ENCODE results near the gene CENPH. TPM values are rescaled to one million over a fixed set of nuclear protein-coding genes. Genes with fewer than 3 reads are reported as not detected.

The CENPH gene
- total RNA-seq, 1 experiment from 2014 or later: 79.0 TPM

DNA sequence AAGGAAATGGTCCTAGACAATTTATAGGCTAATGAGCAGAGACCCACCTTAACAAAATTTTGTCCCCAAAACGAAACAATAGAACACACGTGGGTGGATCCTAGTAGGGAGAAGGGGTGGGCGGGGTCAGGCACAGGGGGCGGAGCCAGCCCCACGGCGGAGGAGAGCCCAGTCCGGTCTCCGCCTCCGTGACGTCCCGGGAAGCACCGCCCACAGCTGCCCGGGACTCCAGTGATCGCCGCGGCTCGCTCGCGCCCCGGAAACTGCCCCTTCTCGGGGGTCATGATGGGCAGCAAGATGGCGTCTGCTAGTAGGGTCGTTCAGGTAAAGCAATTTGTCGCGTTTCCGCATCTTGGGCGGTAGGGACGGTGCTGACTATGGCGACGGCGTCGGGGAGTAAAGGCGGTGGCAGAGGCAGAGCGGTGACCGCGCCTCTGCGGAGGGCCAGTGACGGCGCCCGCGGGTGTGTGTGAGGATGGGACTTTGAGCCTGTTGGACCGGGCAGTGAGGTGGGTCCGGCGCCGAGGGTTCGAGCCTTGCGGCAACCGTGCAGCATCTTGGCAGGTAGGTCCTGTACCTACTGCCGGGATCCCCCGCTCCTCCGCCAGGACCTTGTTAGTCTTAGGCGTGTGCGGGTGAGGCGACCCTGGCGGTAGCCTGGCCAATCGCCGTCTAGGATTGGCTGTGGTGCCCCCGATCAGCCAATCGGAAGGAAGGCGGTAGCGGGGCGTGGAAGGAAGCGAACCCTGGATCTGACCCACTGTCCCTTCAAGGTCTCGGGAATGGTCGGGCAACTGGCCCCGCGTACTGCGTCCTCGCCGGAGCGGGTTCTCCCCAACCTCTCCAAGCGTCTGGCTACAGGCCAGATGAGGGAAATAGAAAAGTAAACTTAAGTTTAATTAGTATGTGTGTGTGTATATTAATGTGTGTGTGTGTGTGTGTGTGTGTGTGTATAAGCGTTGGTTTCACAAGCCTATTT, 28.5 kb downstream of the CENPH start (continued):
- TF ChIP-seq, protein P1, sequence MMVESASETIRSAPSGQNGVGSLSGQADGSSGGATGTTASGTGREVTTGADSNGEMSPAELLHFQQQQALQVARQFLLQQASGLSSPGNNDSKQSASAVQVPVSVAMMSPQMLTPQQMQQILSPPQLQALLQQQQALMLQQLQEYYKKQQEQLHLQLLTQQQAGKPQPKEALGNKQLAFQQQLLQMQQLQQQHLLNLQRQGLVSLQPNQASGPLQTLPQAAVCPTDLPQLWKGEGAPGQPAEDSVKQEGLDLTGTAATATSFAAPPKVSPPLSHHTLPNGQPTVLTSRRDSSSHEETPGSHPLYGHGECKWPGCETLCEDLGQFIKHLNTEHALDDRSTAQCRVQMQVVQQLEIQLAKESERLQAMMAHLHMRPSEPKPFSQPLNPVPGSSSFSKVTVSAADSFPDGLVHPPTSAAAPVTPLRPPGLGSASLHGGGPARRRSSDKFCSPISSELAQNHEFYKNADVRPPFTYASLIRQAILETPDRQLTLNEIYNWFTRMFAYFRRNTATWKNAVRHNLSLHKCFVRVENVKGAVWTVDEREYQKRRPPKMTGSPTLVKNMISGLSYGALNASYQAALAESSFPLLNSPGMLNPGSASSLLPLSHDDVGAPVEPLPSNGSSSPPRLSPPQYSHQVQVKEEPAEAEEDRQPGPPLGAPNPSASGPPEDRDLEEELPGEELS (CRISPR knock-in tag; IDR thresholded peaks at IDR 0.05): 0 out of 2 replicates have a peak, but pooled peaks have one; percentile 58
- peak; percentile 72; the same call in 1 of the 2 replicates for TF ChIP-seq ETV6 (CRISPR knock-in tag; IDR thresholded peaks at IDR 0.05)
- peak; percentile 39; the same call in 1 of the 2 replicates for TF ChIP-seq SMAD3 (CRISPR knock-in tag; IDR thresholded peaks at IDR 0.05; ENCODE audit: borderline replicate concordance)
- no peak for TF ChIP-seq ZNF671 (CRISPR knock-in tag; IDR thresholded peaks at IDR 0.05)
- TF ChIP-seq NFYB (CRISPR knock-in tag; conservative IDR thresholded peaks at IDR 0.05; ENCODE audit: low read depth): peak; percentile 79
- TF ChIP-seq SOX15 (CRISPR knock-in tag; IDR thresholded peaks at IDR 0.05): no peak
- TF ChIP-seq, protein P2, sequence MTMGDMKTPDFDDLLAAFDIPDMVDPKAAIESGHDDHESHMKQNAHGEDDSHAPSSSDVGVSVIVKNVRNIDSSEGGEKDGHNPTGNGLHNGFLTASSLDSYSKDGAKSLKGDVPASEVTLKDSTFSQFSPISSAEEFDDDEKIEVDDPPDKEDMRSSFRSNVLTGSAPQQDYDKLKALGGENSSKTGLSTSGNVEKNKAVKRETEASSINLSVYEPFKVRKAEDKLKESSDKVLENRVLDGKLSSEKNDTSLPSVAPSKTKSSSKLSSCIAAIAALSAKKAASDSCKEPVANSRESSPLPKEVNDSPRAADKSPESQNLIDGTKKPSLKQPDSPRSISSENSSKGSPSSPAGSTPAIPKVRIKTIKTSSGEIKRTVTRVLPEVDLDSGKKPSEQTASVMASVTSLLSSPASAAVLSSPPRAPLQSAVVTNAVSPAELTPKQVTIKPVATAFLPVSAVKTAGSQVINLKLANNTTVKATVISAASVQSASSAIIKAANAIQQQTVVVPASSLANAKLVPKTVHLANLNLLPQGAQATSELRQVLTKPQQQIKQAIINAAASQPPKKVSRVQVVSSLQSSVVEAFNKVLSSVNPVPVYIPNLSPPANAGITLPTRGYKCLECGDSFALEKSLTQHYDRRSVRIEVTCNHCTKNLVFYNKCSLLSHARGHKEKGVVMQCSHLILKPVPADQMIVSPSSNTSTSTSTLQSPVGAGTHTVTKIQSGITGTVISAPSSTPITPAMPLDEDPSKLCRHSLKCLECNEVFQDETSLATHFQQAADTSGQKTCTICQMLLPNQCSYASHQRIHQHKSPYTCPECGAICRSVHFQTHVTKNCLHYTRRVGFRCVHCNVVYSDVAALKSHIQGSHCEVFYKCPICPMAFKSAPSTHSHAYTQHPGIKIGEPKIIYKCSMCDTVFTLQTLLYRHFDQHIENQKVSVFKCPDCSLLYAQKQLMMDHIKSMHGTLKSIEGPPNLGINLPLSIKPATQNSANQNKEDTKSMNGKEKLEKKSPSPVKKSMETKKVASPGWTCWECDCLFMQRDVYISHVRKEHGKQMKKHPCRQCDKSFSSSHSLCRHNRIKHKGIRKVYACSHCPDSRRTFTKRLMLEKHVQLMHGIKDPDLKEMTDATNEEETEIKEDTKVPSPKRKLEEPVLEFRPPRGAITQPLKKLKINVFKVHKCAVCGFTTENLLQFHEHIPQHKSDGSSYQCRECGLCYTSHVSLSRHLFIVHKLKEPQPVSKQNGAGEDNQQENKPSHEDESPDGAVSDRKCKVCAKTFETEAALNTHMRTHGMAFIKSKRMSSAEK (CRISPR knock-in tag; IDR thresholded peaks at IDR 0.05; ENCODE audit: borderline replicate concordance): no peak
- TF ChIP-seq, protein P3, sequence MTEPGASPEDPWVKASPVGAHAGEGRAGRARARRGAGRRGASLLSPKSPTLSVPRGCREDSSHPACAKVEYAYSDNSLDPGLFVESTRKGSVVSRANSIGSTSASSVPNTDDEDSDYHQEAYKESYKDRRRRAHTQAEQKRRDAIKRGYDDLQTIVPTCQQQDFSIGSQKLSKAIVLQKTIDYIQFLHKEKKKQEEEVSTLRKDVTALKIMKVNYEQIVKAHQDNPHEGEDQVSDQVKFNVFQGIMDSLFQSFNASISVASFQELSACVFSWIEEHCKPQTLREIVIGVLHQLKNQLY (CRISPR knock-in tag; IDR thresholded peaks at IDR 0.05): peak; percentile 84; the same call in 1 of the 2 replicates
- TF ChIP-seq, protein P4, sequence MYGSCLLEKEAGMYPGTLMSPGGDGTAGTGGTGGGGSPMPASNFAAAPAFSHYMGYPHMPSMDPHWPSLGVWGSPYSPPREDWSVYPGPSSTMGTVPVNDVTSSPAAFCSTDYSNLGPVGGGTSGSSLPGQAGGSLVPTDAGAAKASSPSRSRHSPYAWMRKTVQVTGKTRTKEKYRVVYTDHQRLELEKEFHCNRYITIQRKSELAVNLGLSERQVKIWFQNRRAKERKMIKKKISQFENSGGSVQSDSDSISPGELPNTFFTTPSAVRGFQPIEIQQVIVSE (CRISPR knock-in tag; IDR thresholded peaks at IDR 0.05; ENCODE audit: borderline replicate concordance): no peak
- TF ChIP-seq NR1H2 (CRISPR knock-in tag; IDR thresholded peaks at IDR 0.05): no peak
- TF ChIP-seq SP1 (CRISPR knock-in tag; conservative IDR thresholded peaks at IDR 0.05): peak; percentile 70
- no peak for TF ChIP-seq CBFB (CRISPR knock-in tag; IDR thresholded peaks at IDR 0.05; ENCODE audit: low read depth)
- no peak for TF ChIP-seq MXD4 (CRISPR knock-in tag; IDR thresholded peaks at IDR 0.05; ENCODE audit: borderline replicate concordance)
- TF ChIP-seq, protein P5, sequence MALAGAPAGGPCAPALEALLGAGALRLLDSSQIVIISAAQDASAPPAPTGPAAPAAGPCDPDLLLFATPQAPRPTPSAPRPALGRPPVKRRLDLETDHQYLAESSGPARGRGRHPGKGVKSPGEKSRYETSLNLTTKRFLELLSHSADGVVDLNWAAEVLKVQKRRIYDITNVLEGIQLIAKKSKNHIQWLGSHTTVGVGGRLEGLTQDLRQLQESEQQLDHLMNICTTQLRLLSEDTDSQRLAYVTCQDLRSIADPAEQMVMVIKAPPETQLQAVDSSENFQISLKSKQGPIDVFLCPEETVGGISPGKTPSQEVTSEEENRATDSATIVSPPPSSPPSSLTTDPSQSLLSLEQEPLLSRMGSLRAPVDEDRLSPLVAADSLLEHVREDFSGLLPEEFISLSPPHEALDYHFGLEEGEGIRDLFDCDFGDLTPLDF (CRISPR knock-in tag; IDR thresholded peaks at IDR 0.05): no peak
- TF ChIP-seq PRRX2 (CRISPR knock-in tag; IDR thresholded peaks at IDR 0.05): no peak
- TF ChIP-seq TEAD1 (CRISPR knock-in tag; IDR thresholded peaks at IDR 0.05): peak; percentile 56; the same call in 1 of the 2 replicates
- TF ChIP-seq, protein P6, sequence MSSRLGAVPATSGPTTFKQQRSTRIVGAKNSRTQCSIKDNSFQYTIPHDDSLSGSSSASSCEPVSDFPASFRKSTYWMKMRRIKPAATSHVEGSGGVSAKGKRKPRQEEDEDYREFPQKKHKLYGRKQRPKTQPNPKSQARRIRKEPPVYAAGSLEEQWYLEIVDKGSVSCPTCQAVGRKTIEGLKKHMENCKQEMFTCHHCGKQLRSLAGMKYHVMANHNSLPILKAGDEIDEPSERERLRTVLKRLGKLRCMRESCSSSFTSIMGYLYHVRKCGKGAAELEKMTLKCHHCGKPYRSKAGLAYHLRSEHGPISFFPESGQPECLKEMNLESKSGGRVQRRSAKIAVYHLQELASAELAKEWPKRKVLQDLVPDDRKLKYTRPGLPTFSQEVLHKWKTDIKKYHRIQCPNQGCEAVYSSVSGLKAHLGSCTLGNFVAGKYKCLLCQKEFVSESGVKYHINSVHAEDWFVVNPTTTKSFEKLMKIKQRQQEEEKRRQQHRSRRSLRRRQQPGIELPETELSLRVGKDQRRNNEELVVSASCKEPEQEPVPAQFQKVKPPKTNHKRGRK (CRISPR knock-in tag; IDR thresholded peaks at IDR 0.05; ENCODE audit: borderline replicate concordance): no peak
- no peak for TF ChIP-seq KAT7 (CRISPR knock-in tag; IDR thresholded peaks at IDR 0.05; ENCODE audit: borderline replicate concordance)
- no peak for TF ChIP-seq GRHL2 (CRISPR knock-in tag; IDR thresholded peaks at IDR 0.05; ENCODE audit: insufficient replicate concordance, severe bottlenecking)
- TF ChIP-seq JUN (CRISPR knock-in tag; IDR thresholded peaks at IDR 0.05): no peak; the same call in 1 of the 2 replicates
- TF ChIP-seq, protein P7, sequence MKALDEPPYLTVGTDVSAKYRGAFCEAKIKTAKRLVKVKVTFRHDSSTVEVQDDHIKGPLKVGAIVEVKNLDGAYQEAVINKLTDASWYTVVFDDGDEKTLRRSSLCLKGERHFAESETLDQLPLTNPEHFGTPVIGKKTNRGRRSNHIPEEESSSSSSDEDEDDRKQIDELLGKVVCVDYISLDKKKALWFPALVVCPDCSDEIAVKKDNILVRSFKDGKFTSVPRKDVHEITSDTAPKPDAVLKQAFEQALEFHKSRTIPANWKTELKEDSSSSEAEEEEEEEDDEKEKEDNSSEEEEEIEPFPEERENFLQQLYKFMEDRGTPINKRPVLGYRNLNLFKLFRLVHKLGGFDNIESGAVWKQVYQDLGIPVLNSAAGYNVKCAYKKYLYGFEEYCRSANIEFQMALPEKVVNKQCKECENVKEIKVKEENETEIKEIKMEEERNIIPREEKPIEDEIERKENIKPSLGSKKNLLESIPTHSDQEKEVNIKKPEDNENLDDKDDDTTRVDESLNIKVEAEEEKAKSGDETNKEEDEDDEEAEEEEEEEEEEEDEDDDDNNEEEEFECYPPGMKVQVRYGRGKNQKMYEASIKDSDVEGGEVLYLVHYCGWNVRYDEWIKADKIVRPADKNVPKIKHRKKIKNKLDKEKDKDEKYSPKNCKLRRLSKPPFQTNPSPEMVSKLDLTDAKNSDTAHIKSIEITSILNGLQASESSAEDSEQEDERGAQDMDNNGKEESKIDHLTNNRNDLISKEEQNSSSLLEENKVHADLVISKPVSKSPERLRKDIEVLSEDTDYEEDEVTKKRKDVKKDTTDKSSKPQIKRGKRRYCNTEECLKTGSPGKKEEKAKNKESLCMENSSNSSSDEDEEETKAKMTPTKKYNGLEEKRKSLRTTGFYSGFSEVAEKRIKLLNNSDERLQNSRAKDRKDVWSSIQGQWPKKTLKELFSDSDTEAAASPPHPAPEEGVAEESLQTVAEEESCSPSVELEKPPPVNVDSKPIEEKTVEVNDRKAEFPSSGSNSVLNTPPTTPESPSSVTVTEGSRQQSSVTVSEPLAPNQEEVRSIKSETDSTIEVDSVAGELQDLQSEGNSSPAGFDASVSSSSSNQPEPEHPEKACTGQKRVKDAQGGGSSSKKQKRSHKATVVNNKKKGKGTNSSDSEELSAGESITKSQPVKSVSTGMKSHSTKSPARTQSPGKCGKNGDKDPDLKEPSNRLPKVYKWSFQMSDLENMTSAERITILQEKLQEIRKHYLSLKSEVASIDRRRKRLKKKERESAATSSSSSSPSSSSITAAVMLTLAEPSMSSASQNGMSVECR (CRISPR knock-in tag; IDR thresholded peaks at IDR 0.05; ENCODE audit: borderline replicate concordance): 0 out of 2 replicates have a peak, but pooled peaks have one; percentile 86
- TF ChIP-seq ZNF396 (CRISPR knock-in tag; IDR thresholded peaks at IDR 0.05; ENCODE audit: borderline replicate concordance): no peak

Measured in WTC11 (cell line).